IPS-NIHi7 (cell line): ENCODE data around the gene TIFAB.

ENCODE experiments used
- DNase-seq: peaks from one replicate; pipeline ENCODE4 v3.0.0; 2012; ENCODE audit warnings: mixed read lengths; ENCODE audit errors: extremely low spot score

The TIFAB gene

GRCh38 chr5:135442431-135443160 lies 9.6 kb downstream of the TIFAB start:
- no peak for DNase-seq

GRCh38 chr5:135441919-135442318 lies 10.2 kb downstream of the TIFAB start:
- no peak for DNase-seq

- DNase-seq: no peak
Observed at GRCh38 chr5:135441350-135441831, 10.8 kb downstream of the TIFAB start.

- DNase-seq: no peak
Observed at GRCh38 chr5:135440916-135441315, 11.2 kb downstream of the TIFAB start.

- no peak for DNase-seq
Observed at GRCh38 chr5:135439231-135440205, 12.6 kb downstream of the TIFAB start.

- no peak for DNase-seq
Observed at GRCh38 chr5:135438636-135439221, 13.4 kb downstream of the TIFAB start.

- DNase-seq: no peak
Observed at GRCh38 chr5:135437796-135438560, 14.2 kb downstream of the TIFAB start.

GRCh38 chr5:135437422-135437795 lies 14.7 kb downstream of the TIFAB start:
- peak; percentile 15 for DNase-seq

GRCh38 chr5:135436951-135437418 lies 15.2 kb downstream of the TIFAB start:
- peak; percentile 5 for DNase-seq

GRCh38 chr5:135435467-135436330 lies 16.5 kb downstream of the TIFAB start:
- peak; percentile 4 for DNase-seq

GRCh38 chr5:135434591-135435466 lies 17.3 kb downstream of the TIFAB start:
- peak; percentile 5 for DNase-seq

- peak; percentile 22 for DNase-seq
Observed at GRCh38 chr5:135433681-135434426, 18.3 kb downstream of the TIFAB start.

- DNase-seq: peak; percentile 31
Observed at GRCh38 chr5:135432113-135432512, 20.0 kb downstream of the TIFAB start.

- DNase-seq: no peak
Observed at GRCh38 chr5:135430135-135430437, 22.1 kb downstream of the TIFAB start.

GRCh38 chr5:135429301-135430134 lies 22.6 kb downstream of the TIFAB start:
- DNase-seq: peak; percentile 8

- no peak for DNase-seq
Observed at GRCh38 chr5:135428586-135428985, 23.6 kb downstream of the TIFAB start.

- DNase-seq: peak; percentile 67
Observed at GRCh38 chr5:135426102-135427082, 25.8 kb downstream of the TIFAB start.
